ENCODE measurements around the gene KRTAP5-8.
"Not testable (repeated sequence)": the region's sequence is repeated elsewhere in the genome, so short reads cannot be mapped to it uniquely, and the experiment has no call there.

The KRTAP5-8 gene

DNA sequence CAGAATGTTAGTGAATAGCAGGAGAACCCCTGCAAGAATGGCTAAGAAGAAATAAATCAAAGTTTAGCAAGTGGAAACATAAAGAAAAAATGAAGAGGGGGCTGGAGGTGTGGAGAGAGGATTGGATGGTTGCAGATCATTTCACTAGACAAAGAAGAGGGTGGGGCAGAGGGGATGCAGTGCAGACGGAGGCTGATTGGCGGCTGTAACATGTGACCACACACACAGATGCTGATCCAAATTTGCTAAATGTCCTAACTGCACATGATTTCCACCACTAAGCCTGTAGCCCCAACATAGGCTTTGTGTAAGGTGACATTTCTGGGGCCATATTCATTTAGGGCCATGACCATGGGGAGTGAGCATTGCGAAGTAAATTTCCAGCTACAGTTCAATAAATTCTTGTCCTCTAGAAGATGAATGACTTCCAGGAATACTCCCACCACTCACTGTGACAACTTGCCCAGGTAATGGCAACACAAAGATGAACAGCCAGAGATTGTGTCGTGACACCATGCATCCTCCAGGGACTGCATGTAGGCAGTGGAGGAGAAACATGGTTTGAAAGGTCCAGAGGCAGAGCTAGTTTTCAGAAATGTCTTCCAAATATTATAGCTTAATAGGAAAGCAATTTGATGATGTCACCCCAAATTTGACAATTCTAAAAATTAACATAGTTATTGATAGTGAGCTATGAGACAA is 38.0 kb downstream of the KRTAP5-8 start:
- DNase-seq: no peak

- not testable (repeated sequence) for DNase-seq
Observed at GRCh38 chr11:71576688-71577465, 39.1 kb downstream of the KRTAP5-8 start.

DNA sequence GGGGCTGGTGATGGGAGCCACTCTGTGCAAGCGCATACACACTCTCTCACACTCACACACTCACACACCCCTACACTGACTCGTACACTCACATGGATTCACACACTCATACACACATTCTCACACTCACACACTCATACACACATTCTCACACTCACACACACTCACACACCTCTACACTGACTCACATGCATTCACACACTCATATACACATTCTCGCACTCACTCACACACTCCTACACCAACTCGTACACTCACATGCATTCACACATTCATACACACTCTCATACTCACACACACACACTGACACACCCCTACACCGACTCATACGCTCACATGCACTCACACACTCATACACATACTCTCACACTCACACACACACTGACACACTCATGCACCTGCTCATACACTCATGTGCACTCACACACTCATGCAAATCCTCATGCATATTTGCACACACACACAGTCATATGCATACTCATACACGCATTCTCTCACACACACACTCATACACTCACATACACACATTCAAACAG is 39.7 kb downstream of the KRTAP5-8 start:
- no peak for DNase-seq

- DNase-seq: not testable (repeated sequence)
Observed at GRCh38 chr11:71579513-71579912, 41.7 kb downstream of the KRTAP5-8 start.

- no peak for DNase-seq
Observed at GRCh38 chr11:71580057-71581003, 42.5 kb downstream of the KRTAP5-8 start.

DNA sequence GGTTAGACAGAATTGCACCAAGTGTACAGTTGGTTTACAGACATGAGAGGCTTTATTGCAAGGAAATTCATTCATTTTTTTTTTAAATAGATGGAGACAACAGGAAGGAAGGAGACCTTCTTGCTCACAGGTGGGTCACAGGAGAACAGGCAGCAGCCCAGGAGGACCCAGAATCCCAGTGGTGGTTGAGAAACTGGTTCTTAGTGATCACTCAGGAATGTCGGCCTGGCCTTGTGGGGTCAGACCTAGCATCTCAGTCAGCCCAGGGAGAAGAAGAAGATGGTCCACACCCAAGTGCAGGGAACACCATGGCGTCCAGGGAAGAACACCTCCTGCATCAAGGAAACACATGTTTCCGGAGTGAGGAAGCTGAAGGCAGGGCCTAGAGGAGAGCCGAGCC is 44.0 kb downstream of the KRTAP5-8 start:
- DNase-seq: no peak

DNA sequence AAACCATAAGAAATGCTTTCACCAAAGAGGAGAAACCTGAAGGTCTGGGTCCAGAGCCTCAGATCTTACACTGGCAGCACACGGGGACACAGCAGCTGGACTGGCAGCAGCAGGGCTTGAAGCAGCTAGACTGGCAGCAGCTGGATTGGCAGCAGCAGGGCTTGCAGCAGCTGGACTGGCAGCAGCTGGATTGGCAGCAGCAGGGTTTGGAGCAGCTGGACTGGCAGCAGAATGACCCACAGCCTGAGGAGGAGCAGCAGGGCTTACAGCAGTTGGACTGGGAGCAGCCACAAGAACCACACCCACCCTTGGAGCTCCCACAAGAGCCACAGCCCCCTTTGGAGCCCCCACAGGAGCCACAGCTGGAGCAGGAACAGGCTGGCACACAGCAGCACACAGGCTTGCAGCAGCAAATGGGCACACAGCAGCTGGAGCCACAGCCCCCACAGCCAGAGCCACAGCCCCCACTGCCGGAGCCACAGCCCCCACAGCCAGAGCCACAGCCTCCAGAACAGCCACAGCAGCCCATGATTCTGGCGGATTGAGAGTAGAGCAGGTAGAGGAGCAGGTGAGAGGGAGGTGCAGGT is 44.6 kb downstream of the KRTAP5-8 start, which contains the start of gene KRTAP5-11:
Gene KRTAP5-11, minus strand, starts transcription at position 567 of the 587 bp plus-strand sequence. Its CDS starts 38 bp downstream, at position 529.
- DNase-seq: no peak

- DNase-seq: not testable (repeated sequence)
Observed at GRCh38 chr11:71582969-71583368, 45.1 kb downstream of the KRTAP5-8 start.

- DNase-seq: not testable (repeated sequence)
Observed at GRCh38 chr11:71585673-71586072, 47.8 kb downstream of the KRTAP5-8 start.

GRCh38 chr11:71588314-71588713 is 50.5 kb downstream of the KRTAP5-8 start:
- DNase-seq: not testable (repeated sequence)

All from NCI-H524 treated with DMSO at 0.1 percent for 48 hours (cell line).